KBM-7 (cell line): ENCODE measurements around the gene TNIK.
A peak's percentile ranks its signal among the peaks of the same experiment; 100 is the strongest.
"Not testable (repeated sequence)": the region's sequence is repeated elsewhere in the genome, so short reads cannot be mapped to it uniquely, and the experiment has no call there.

Experiments used
- DNase-seq: peaks from one replicate; pipeline ENCODE4 v3.0.0-alpha.2; 2015
- in situ Hi-C: fragments of 300-500 bp; cut with MboI; formaldehyde crosslinking; loops from 2 replicates; pipeline ENCODE4 v1.14.3; 2020; ENCODE audit warnings: low sequenced_read_pairs, low pct_unique_long_range_greater_than_20kb, mixed read lengths

TNIK gene

GRCh38 chr3:171307046-171307585 lies 153.1 kb downstream of the TNIK start:
- in situ Hi-C loops: no loop called here
- DNase-seq: no peak

- no peak for DNase-seq
- in situ Hi-C loops: no loop called here
Observed at GRCh38 chr3:171306631-171307030, 153.6 kb downstream of the TNIK start.

- in situ Hi-C loops, DNase-seq: not testable (repeated sequence)
Observed at GRCh38 chr3:171305823-171306222, 154.4 kb downstream of the TNIK start.

GRCh38 chr3:171304498-171304897 lies 155.7 kb downstream of the TNIK start:
- in situ Hi-C loops, DNase-seq: not testable (repeated sequence)

GRCh38 chr3:171304017-171304416 lies 156.2 kb downstream of the TNIK start:
- DNase-seq, in situ Hi-C loops: not testable (repeated sequence)

- in situ Hi-C loops: no loop called here
- DNase-seq: no peak
Observed at GRCh38 chr3:171301998-171302397, 158.2 kb downstream of the TNIK start.

- no peak for DNase-seq
Observed at GRCh38 chr3:171301002-171301401, 159.2 kb downstream of the TNIK start.

GRCh38 chr3:171297951-171298350 lies 162.3 kb downstream of the TNIK start:
- in situ Hi-C loops: no loop called here
- no peak for DNase-seq

More at GRCh38 chr3:171301002-171301401, 159.2 kb downstream of the TNIK start:
- in situ Hi-C loops: no loop called here

- DNase-seq: no peak
- in situ Hi-C loops: no loop called here
Observed at GRCh38 chr3:171297207-171297606, 163.0 kb downstream of the TNIK start.

GRCh38 chr3:171295484-171296373 lies 164.5 kb downstream of the TNIK start:
- DNase-seq: no peak
- in situ Hi-C loops: no loop called here

GRCh38 chr3:171293142-171293782 lies 166.9 kb downstream of the TNIK start:
- in situ Hi-C loops: no loop called here
- DNase-seq: no peak

- DNase-seq: no peak
- in situ Hi-C loops: no loop called here
Observed at GRCh38 chr3:171290680-171291079, 169.5 kb downstream of the TNIK start.

- in situ Hi-C loops: no loop called here
- no peak for DNase-seq
Observed at GRCh38 chr3:171289291-171289690, 170.9 kb downstream of the TNIK start.

- DNase-seq, in situ Hi-C loops: not testable (repeated sequence)
Observed at GRCh38 chr3:171287761-171288160, 172.4 kb downstream of the TNIK start.

GRCh38 chr3:171286580-171287249 lies 173.5 kb downstream of the TNIK start:
- in situ Hi-C loops: no loop called here
- no peak for DNase-seq

GRCh38 chr3:171285287-171285686 lies 174.9 kb downstream of the TNIK start:
- in situ Hi-C loops: no loop called here
- no peak for DNase-seq

- peak; percentile 33 for DNase-seq
- in situ Hi-C loops: no loop called here
Observed at GRCh38 chr3:171284308-171285075, 175.7 kb downstream of the TNIK start.

- in situ Hi-C loops: no loop called here
- DNase-seq: no peak
Observed at GRCh38 chr3:171283848-171284222, 176.4 kb downstream of the TNIK start.
